Cortex of kidney (tissue), 1 donor: ENCODE measurements around the gene LVRN.
"Not testable (repeated sequence)": the region's sequence is repeated elsewhere in the genome, so short reads cannot be mapped to it uniquely, and the experiment has no call there.

Experiments used
- DNase-seq: peaks from one replicate; lab custom pipeline; 2025; lab: John Stamatoyannopoulos, UW

The LVRN gene, protein sequence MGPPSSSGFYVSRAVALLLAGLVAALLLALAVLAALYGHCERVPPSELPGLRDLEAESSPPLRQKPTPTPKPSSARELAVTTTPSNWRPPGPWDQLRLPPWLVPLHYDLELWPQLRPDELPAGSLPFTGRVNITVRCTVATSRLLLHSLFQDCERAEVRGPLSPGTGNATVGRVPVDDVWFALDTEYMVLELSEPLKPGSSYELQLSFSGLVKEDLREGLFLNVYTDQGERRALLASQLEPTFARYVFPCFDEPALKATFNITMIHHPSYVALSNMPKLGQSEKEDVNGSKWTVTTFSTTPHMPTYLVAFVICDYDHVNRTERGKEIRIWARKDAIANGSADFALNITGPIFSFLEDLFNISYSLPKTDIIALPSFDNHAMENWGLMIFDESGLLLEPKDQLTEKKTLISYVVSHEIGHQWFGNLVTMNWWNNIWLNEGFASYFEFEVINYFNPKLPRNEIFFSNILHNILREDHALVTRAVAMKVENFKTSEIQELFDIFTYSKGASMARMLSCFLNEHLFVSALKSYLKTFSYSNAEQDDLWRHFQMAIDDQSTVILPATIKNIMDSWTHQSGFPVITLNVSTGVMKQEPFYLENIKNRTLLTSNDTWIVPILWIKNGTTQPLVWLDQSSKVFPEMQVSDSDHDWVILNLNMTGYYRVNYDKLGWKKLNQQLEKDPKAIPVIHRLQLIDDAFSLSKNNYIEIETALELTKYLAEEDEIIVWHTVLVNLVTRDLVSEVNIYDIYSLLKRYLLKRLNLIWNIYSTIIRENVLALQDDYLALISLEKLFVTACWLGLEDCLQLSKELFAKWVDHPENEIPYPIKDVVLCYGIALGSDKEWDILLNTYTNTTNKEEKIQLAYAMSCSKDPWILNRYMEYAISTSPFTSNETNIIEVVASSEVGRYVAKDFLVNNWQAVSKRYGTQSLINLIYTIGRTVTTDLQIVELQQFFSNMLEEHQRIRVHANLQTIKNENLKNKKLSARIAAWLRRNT

DNA sequence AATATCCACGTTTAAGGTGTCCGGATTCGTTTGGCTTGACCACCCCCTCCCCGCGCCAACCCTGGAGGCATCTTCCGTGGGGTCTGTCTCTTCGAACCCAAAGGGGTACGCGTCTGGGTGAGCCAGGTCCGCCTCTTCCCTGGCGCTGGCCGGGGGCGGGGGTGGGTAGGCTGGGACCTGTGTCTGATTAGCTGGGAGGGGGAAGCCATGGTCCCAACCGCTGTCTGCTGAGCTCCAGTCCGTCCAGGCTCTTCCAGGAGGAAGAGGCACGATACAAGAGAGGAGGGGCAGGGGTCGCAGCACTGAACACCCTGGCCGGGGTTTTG, at the start of gene LVRN:
LVRN (plus strand) TSS at position 237 of the 326 bp plus-strand sequence. CDS start 143 bp downstream, outside the sequence.
- DNase-seq = no peak

DNA sequence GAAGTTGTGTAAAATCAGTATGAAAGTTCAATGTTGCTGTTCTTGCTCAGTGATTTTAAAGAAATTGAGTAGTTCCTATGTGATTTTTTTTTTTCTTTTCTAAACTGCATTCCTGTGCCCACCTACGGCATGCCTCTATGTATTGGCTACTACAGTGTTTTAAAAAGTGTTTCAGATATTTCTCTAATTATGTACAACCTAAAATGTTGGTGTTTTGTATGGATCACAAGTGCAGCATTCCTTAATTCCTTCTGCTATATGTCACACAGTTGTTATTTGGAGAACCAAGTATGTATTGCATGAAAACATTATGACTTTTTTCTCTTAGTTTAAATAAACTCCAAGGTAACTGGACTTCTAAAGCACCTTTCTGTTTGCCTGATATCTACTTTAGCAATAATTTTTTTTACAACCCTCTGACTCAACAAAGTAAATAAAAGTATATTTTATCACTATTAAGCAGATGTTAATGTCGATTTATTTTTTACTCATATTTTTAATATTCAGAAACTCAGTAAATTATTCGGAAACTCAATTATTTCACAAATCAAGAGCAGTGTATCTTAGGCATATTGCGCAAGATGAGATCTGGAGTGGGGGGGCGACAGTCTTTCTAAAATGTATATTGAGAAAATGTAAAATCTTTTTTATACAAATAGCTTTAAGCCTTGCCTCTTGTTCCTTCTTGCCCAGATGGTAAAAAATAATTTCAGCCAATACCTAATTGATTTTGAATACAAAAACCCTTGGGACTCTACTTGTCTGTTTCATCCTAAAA, 48.5 kb upstream of the LVRN start:
- not testable (repeated sequence) for DNase-seq

DNA sequence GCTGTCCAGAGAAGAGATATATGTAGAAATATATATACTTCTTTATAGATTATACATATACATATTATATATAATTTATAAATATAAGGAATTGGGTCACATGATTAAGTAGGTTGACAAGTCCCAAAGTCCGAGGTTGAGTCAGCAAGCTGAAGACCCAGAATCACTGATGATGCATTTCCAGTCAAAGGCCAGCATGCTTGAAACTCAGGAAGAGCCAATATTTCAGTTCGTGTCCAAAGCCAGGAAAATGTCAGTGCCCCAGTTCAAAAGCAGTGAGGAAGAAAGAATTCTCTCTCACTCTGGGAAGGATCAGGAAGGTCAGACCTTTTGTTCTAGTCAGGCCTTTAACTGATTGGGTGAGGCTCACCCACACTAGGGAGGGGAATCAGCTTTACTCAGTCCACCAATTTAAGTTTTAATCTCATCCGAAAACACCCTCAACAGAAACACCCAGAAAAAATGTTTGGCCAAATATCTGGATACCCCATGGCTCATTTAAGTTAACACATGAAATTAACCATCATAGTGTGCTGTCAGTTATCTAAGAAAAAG, 42.0 kb upstream of the LVRN start:
- DNase-seq = no peak

DNA sequence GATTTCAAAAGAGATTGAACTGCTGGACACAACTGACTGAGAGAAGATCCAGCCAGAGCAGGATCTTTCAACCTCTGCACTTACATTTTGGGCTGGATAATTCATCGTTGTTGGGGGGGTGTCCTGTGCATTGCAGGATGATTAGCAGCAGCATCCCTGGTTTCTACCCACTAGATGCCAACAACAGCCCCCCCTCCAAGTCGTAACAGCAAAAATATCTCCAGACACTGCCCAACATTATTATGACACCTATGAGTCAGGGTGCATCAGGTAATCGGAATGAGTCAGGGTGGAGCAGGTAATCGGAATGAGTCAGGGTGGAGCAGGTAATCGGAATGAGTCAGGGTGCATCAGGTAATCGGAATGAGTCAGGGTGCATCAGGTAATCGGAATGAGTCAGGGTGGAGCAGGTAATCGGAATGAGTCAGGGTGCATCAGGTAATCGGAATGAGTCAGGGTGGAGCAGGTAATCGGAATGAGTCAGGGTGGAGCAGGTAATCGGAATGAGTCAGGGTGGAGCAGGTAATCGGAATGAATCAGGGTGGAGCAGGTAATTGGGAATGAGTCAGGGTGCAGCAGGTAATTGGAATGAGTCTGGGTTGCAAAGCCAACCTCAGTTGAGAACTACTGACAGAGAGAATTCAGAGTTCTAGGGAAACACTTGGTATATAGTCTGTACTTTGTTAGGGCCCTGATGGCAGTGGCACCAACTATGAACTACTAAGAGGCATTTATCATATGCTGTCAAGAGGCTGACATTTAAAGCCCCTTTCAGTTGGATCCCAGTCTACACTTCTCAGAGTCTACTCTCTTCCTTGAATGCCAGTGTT, 33.5 kb upstream of the LVRN start:
- not testable (repeated sequence) for DNase-seq

DNA sequence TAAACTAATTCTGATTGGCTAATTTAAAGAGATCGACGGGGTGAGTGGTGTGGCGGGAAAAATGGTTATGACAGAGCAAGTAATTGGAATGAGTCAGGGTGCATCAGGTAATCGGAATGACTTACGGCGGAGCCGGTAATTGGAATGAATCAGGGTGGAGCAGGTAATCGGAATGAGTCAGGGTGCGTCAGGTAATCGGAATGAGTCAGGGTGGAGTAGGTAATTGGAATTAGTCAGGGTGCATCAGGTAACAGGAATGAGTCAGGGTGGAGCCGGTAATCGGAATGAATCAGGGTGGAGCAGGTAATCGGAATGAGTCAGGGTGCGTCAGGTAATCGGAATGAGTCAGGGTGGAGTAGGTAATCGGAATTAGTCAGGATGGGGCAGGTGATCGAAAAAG, 32.1 kb upstream of the LVRN start:
- not testable (repeated sequence) for DNase-seq

DNA sequence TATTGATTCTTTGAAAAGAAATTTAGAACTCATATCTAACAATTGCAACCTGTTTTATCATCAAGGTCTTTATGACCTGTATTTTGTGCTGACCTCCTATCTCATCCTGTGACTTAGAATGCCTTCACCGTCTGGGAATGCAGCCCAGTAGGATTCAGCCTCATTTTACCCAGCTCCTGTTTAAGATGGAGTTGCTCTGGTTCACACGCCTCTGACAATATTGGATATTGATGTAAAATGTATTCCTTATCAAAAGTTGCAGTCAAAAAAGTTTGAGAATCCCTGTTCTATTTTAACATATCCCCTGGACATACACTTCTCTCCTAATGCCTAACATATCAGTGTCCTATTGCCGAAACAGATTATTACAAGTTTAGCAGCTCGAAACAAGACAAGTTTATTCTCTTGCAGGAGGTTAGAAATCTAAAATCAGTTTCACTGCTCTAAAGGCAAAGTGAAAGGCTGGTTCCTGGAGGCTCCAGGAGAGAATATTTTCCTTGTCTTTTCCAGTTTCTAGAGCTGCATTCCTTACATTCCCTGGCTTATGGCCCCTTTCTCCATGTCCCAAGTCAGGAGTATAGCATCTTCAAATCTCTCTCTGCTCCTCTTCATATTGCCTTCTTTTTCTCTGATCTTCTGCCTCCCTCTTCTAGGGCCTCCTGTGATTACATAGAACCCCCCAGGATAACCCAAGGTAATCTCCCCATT, 31.5 kb upstream of the LVRN start:
- no peak for DNase-seq

DNA sequence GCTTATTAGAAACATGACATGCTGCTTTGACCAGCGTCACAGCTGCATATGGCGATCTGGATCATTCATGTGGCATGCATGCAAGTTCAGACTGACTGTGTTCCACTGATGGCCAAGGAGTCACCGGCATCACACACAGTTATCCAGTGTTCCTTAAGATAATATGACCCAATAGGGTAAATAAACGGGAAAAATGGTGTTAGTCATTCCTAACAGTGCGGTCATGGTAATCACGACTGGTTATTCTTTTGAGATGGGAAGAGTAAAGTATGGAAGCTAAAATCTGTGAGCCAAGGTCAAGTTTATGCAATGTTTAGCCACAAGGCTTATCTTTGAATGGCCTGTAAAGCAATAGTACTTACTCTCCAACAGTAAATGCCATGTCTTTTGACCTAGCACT, 29.3 kb upstream of the LVRN start:
- no peak for DNase-seq

DNA sequence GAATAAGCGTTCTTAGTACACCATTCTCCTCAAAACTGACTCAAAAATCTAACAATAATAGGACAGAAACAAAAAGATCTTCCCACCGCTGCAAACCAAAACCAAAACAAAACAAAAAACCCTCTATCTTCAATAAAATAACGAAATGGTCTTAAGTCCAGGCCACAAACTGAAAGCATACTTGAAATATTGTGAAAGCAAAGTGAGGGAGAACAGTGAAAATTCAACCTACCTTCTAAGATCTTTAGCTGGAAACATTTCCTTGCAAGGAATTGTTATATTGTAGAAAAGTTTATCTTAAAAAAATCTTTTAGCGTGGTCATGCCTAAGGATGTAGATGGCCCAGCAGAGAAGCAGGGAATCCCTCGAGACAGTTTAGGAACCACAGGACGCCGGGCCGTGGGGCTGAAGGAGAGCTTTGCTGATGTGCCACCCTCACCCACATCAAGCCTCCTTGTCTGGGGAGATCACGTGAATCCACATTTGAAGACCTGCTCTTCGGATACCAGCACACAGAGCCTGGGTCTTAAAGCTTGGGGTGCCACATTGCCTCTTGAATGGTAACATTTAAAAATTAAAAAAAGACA, 27.8 kb upstream of the LVRN start:
- DNase-seq = no peak

DNA sequence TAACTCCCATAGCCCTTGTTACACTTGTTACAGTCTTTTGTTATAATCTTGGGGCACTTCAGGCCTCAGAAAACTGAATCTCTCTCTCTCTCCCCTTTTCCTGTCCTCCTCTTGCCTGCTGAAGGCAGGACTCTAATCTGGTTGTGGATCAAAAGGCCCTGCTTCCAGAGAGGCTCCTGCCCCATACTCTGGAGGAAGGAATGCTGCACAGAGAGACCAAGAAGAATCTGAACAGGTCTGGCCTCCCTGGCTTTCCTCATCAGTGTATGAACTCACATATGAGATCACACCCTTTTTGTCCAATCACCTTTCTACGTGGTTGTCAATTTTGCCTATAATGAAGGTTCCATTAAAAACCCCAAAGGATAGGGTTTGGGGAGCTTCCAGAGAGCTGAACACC, 26.2 kb upstream of the LVRN start:
- DNase-seq = no peak

DNA sequence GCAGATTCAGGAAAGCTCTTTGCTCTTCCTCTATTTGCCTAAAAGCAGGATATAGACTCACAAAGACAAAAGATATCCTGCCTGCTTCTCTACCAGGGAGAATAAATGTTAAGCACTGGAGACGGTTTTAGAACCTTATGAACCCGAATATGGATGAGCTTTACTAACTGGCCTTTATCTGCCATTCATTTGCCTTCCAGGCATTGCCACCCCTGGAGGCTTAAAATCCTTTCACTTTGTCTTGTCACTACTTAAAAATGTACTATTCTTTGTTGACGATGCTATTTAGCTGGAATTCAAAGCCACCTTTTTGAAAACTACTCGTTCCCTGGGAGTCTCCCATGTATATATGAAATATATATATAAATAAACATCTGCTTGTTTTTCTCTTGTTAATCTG, 23.2 kb upstream of the LVRN start:
- no peak for DNase-seq

DNA sequence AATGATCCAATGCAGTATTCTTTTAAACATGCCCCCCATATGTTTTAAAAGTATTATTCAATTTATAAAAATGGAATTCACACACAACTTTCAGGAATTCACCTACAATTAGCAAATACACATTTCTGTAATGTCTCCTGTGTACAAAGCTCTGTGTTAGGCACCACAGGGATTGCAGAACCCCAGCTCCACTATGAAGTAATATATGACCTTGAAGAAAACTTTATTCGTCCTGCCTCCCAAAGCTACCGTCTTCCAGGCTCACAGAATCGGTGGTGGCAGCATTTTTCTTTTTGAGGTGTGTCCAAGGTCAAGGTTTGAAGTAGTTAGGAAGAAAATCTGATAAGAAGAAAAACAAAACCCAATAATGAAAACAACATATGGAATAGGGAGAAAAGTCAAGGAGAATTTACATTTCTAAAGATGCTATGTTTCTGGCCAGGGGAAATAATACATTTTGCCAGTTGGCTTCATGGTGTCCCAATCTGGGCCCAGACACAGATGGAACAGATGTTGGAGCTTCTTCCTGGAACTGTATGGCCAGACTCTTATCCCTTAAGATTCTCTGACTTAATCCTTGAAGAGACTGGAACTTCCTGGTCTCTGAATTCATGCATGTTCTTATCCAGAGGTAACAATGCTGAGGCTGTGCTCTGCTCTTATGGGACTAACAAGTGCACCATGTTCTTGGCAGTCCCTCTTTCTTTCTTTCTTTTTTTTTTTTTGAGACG, 22.0 kb upstream of the LVRN start:
- DNase-seq = no peak

DNA sequence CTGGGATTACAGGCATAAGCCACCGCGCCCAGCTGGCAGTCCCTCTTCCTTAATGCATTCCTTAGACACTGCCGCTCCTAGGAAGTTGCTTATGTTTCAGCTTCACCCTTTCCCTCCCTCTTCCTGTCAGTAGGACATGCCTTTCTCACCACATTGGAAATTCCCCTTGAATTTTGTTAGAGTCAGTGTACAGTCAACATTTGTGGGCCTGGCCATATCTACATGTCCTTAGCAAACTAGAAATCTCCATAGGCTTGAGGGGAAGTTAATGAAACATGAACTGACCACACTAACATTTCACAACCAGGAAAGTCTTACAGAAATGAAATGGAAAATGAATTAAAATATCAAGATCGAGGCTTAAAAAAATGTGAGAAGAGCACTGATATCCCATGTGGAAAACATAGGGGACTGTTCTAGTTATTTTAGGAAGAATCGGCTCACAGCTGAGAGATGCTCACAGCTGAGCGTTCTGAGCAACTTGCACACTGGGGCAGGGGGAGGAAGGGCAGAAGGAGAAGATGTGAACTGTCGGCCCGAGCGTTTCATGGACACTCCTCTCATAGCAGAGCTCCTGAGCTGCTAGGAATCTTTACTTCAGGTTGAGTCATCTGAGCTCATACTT, 21.1 kb upstream of the LVRN start:
- DNase-seq = no peak

DNA sequence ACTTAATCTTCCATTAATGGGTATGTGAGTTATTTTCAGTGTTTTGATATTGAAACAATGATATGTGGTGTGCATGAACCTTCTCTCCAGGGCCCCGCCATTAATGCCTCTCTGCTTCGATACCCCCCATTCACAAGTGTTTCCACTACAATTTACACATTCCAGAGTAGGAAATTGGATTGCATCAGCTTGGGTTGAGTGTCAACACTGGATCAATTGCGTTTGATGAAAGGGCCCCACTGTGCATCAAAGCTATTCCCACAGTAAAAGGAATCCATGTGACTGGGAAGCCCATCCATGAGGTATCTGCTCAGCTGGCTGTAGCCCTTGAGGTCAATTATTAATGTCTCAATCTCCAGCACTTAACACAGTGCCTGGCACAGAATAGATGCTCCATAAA, 17.8 kb upstream of the LVRN start:
- DNase-seq = no peak

DNA sequence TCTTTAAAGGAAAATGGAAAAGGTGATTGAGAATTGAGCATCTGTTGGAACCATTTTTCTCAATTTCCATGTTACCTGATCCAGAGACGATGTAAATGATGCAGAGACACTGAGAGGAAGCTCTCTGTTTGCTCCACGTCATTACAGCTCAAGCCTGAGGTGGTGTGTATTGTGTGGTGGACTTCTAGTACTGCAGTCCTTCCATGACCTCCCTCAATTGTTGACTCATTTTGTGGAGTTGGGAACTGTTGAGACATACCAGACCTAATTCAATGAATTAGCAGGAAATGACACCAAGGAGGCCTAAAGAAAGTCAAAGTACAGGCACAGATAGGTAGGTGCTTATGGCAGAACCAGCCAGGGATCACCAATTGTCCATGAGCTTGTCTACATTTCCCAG, 15.6 kb upstream of the LVRN start:
- no peak for DNase-seq

DNA sequence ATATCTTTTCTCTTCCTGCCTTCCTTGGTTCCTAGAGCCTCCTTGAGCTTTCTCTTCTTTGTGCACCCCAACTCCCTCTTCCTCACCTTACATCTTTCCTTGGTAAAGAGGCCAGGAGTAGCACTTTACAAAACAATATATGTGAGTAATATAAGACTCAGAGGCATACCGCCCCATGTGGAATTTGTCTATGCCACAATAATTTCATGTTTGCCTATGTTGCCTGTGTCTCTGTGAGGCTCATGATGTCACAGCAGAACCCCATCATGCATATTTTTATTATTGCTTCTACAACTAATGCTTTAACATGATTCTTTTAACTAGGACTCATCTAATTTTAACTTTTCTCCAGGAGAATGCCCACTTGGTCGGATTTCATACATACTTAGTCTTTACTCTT, 15.0 kb upstream of the LVRN start:
- DNase-seq = no peak

DNA sequence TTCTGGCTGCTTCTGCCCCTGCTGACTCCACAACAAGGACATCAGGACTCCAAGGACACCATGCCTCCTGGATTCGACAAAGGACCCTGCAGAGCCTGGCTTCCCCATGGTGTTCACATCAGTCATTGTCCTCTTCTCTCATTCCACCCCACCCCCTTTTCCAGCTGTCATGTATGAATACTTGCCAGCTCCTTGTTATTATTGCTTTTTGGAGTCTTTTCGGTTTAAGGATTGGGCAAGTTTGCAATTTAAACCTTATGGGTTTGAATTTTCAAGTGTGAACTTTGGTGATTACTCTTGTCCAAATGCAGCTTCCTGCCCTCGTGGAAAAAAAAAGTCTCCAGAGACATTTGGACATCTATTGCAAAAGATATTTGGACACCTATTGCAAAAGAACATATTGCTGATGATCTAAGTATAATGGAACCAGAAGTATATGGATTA, 14.2 kb upstream of the LVRN start:
- no peak for DNase-seq

DNA sequence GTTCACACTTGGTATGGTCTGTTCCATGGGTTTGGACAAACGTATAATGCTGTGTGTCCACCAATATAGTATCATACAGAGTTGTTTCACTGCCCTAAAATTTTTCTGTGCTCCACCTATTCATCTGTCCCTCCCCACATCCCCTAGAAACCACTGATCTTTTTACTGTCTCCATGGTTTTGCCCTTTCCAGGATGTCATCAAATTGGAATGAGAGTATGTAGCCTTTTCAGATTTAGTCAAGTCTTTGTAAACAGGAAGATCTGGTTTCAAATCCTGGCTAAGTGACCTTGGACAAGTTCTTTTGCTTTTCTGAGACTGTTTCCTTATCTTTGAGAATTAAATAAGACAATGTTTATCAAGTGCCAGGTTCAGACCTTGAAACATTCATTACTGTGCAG, 13.2 kb upstream of the LVRN start:
- DNase-seq = no peak

DNA sequence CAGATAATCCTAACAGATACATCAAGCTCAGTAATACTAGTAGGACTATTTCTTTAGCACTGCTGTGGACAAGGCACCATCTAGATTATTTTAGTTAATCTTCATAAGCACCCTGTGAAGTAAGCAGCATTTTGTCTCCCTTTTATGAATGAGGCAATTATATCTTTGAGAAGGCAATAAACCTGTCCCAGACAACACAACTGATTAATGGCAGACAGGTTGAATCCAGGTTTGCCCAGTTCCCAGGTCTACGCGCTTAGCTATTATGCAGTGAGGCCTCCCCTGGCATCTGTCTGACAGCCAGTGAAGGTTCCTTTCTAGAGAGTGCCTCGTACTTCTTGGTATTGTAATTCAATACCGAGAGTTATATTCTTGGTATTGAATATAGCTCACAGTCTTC, 9.7 kb upstream of the LVRN start:
- no peak for DNase-seq

DNA sequence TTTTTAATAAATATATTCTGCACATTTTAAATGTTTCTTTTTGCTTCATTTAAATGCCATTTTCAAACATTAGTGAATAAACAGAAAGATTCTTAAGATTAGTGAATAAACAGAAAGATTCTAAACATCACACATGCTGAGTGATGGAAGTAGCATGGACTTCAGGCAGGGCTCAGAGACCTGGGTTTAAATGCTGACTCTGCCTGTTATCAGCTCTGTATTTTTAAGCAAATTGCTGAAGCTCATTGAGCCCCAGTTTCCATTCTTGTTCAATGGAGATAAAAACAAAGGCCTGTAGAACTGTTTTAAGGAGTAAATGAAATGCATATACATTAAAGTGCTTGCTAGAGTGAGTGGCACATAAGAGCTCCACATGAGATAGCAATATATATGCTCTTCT, 8.1 kb upstream of the LVRN start:
- DNase-seq = no peak
